GM06990 (cell line): Measurements from ENCODE around the gene SCUBE2.

Experiments used
- DNase-seq: peaks from one replicate; pipeline ENCODE4 v3.0.0-alpha.2; 2011; ENCODE audit not compliant: insufficient read length; ENCODE audit errors: extremely low read depth
- H3K27me3 ChIP-seq: replicated peaks from 2 replicates; pipeline ENCODE4 v1.6.0; 2011; ENCODE audit warnings: low read length; ENCODE audit not compliant: control insufficient read depth, insufficient read depth
- H3K36me3 ChIP-seq: 2 replicates; pipeline ENCODE4 v1.5.1; 2011; ENCODE audit warnings: low read length; ENCODE audit not compliant: control insufficient read depth, insufficient read depth
- H3K4me3 ChIP-seq: replicated peaks from 2 replicates; pipeline ENCODE4 v1.5.1; 2011; ENCODE audit warnings: low read depth, mild to moderate bottlenecking, control low read depth, low read length
- TF ChIP-seq, protein P1 (sequence below): IDR thresholded peaks from 2 replicates; pipeline ENCODE4 v1.5.1; 2011; ENCODE audit warnings: low read length, control low read depth, mild to moderate bottlenecking, inconsistent platforms; ENCODE audit not compliant: insufficient read depth, poor library complexity, severe bottlenecking

Gene SCUBE2

DNA sequence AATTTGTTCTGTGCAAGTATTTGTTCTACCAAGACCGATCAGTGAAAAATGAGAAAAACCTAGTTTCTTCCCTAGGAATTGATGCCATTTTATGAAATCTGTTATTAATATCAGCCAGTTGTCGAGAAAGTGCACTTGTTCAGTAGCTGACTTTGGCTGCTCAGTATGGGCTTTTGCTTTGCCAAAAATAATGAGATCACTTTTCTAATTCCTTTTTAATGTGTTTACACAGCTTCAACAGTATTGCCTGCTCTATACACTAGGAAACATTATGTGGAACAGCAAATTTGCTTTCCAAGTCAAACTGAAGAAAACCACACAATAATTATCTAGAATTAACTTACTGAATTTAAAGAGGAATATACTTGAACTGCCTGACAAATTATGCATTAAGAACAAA, 34.4 kb downstream of the SCUBE2 start:
- TF ChIP-seq, protein P1, sequence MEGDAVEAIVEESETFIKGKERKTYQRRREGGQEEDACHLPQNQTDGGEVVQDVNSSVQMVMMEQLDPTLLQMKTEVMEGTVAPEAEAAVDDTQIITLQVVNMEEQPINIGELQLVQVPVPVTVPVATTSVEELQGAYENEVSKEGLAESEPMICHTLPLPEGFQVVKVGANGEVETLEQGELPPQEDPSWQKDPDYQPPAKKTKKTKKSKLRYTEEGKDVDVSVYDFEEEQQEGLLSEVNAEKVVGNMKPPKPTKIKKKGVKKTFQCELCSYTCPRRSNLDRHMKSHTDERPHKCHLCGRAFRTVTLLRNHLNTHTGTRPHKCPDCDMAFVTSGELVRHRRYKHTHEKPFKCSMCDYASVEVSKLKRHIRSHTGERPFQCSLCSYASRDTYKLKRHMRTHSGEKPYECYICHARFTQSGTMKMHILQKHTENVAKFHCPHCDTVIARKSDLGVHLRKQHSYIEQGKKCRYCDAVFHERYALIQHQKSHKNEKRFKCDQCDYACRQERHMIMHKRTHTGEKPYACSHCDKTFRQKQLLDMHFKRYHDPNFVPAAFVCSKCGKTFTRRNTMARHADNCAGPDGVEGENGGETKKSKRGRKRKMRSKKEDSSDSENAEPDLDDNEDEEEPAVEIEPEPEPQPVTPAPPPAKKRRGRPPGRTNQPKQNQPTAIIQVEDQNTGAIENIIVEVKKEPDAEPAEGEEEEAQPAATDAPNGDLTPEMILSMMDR, result no peak
- no peaks in the 10 kb centered on the region for H3K27me3 ChIP-seq
- H3K36me3 ChIP-seq, result no peaks in the 10 kb centered on the region
- H3K4me3 ChIP-seq, result no peak overlapping the region
- DNase-seq, result no peak

DNA sequence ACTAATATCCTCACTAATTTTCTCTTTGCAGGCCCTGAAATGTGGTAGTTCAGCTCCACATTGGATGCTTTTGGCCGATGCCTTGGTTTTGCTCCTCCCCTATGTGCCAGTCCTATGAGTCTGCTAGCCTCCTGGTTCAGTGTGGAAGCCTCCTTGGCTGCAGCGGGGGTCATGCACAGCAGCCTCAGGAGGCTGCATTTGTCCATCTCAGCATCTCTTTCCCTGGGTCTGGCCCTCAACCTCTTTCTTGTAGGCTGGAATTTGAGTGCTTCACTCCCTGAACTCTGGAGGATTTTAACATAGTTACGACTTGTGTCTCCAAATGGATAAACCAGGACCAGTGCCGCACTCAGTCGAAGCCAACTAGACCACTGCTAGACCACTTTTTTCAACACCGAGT, 34.9 kb downstream of the SCUBE2 start:
- TF ChIP-seq, protein P1, result no peak
- Histone ChIP-seq H3K4me3 (no peak overlapping the region), H3K36me3 (no peaks in the 10 kb centered on the region), H3K27me3 (no peaks in the 10 kb centered on the region)
- DNase-seq, result no peak

DNA sequence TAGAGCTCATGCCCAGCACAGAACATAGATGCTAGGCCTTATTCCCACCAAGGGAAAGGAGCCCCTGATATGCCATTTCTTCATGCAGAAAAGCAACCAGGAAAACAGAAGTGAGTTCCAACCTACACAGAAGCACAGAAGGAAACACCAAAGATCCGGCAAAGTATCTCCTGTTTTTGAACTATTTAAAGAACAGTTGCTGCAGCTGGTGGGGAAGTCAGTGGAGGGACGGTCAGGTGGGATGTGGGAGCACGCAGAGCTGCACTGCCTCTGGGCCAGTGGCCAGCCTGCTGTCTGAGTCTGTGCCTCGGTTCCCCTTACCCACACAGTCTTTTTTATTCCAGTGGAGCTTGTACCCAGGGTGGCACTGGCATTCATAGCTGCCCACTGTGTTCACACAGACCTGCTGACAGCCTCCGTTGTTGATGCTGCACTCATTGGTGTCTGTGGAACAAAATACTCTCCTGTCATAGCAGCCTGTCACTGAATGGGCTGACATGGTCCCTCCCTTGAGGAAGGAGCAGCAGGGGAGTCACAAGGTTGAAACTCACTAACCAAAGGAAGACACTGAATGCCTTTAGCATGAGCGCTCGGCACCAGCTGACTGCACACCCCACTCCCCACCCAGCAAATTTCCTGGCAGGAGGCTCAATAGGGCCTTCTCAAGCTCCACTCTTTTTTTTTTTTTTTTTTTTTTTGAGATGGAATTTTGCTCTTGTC, 37.9 kb downstream of the SCUBE2 start:
- TF ChIP-seq, protein P1, result no peak
- no peak for DNase-seq
- no peak overlapping the region for H3K4me3 ChIP-seq
- H3K27me3 ChIP-seq, result no peaks in the 10 kb centered on the region
- H3K36me3 ChIP-seq, result no peaks in the 10 kb centered on the region

DNA sequence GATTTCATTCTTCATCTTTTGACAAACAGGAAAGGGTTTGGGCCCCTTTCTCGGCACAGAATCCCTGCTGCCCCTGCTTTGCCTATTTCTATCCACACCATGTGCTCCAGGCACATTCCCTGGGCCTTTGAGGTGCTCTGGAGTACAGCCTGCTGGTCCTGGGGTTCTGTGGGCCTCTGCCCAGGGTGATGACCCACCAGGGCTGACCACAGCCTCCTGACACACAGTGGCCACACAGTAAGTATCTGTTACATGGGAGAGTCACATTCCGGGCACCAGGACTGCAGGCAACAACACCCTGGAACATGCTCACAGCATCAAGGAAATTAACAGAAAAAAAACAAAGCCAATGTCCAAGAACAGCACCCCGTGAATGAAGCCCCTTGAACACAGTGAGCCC, 39.1 kb downstream of the SCUBE2 start:
- no peaks in the 10 kb centered on the region; the same call in 1 of the 2 replicates for H3K27me3 ChIP-seq
- TF ChIP-seq, protein P1, result no peak
- H3K4me3 ChIP-seq, result no peak overlapping the region
- DNase-seq, result no peak
- no peaks in the 10 kb centered on the region for H3K36me3 ChIP-seq

DNA sequence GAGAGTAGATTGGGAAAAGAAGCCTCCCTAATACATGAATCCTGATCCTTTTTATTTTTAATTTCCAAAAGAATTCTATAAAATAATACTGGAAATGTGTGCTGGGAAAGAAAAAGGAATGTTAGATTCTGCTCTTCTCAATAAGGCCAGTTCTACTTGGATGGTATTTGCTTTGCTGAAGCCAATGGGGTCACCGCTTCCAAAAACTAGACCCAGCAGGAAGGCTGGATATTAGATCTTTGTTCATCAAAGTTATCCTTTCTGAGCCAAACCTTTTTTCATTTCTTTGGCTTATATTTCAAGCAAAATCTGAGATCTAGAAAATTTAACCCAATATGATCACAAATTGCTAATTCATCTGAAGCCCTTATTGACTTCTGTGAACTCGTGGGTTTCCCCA, 41.4 kb downstream of the SCUBE2 start:
- no peaks in the 10 kb centered on the region; the same call in 1 of the 2 replicates for H3K27me3 ChIP-seq
- TF ChIP-seq, protein P1, result no peak
- no peak for DNase-seq
- H3K36me3 ChIP-seq, result no peaks in the 10 kb centered on the region
- H3K4me3 ChIP-seq, result no peak overlapping the region
